D721Med (cell line): Measurements from ENCODE around the gene SPECC1L.

Experiments
- DNase-seq: peaks from one replicate; pipeline ENCODE4 v3.0.0; 2011; ENCODE audit warnings: low spot score; ENCODE audit not compliant: insufficient read length
- FAIRE-seq: peaks from 2 replicates; lab custom pipeline; 2011; peaks lifted over from hg19 to GRCh38; lab: Jason Lieb, UNC
- TF ChIP-seq, protein P1 (sequence below): IDR thresholded peaks from 2 replicates; pipeline ENCODE4 v1.5.1; 2012; ENCODE audit warnings: mild to moderate bottlenecking, control low read depth; ENCODE audit not compliant: insufficient read depth; ENCODE audit errors: missing control alignments

The SPECC1L gene

DNA sequence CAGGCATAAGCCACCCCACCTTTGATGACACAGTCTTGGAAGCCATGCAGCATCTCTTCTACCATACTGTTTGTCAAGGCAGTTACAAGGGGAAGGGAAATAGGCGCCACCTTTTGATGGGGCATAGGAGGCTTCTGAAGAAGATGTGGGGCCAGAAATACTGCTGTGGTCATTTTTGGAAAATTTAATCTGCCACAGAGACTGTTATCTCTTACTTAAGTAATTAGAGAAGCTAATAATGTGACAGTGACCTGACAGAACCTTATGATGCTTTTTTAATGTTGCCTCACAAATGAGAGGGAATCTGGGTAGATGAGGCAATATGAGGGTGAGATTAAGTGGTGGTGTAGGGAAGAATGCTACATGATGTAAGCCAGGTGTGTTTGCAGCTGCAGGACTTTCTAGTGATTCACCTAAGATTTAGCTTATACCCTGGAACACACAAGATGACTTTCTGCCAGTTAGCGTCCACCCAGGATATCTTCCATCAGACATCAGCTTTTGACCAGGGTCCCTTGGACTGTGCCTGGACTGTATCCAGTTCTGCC, 122.5 kb downstream of the SPECC1L start:
- DNase-seq: no peak
- no peak for FAIRE-seq
- TF ChIP-seq, protein P1, sequence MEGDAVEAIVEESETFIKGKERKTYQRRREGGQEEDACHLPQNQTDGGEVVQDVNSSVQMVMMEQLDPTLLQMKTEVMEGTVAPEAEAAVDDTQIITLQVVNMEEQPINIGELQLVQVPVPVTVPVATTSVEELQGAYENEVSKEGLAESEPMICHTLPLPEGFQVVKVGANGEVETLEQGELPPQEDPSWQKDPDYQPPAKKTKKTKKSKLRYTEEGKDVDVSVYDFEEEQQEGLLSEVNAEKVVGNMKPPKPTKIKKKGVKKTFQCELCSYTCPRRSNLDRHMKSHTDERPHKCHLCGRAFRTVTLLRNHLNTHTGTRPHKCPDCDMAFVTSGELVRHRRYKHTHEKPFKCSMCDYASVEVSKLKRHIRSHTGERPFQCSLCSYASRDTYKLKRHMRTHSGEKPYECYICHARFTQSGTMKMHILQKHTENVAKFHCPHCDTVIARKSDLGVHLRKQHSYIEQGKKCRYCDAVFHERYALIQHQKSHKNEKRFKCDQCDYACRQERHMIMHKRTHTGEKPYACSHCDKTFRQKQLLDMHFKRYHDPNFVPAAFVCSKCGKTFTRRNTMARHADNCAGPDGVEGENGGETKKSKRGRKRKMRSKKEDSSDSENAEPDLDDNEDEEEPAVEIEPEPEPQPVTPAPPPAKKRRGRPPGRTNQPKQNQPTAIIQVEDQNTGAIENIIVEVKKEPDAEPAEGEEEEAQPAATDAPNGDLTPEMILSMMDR: no peak

DNA sequence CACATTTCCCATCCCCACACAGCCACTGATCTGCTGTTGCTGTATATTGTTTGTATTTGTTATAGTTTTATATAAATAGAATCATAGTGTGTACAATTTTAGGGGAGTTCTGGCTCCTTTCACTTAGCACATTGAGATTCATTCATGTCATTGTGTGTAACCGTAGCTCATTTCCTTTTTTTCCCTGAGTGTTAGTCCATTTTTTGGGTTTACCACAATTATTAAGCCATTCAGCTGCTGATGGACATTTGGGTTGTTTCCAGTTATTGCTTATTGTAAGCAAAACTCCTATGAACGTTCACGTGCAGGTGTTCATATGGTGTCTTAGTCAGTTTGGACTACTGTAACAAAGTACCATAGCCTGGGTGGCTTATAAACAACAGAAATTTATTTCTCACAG, 123.2 kb downstream of the SPECC1L start:
- TF ChIP-seq, protein P1: no peak
- no peak for FAIRE-seq
- DNase-seq: no peak

DNA sequence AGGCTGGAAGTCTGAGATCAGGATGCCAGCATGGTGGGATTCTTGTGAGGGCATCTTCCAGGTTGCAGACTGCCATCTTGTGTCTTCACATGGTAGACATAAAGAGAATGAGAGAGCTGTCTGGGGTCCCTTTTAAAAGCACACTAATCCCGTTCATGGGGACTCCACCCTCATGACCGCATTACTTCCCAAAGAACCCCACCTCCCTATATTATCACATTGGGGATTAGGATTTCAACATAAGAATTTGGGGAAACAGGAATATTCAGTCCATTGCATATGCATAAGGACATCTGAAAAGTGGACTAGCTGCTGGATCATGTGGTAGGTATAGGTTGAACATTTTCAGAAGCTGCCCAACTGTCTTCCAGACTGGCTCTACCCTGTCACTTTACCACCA, 123.6 kb downstream of the SPECC1L start:
- FAIRE-seq (no peak), DNase-seq (no peak)
- TF ChIP-seq, protein P1: no peak

DNA sequence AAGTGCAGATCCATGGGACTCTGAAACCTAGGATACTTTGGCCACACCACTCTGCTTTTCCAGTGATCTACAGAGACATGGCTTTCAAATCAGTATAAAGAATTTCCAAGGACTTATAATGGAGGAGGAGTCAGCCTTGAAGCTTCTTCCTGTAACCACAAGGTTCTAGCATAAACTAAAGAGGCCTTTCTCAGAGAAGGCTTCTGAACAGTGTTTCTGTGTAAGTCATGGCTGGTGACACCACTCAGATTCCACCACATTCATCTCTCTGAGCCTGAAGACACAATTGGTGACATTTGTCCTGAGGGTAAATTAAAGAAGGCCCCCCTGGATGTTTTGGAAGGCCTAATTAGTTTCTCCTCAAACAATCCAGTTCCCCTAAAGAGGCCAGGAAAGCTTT, 127.8 kb downstream of the SPECC1L start:
- DNase-seq (no peak), FAIRE-seq (peak; percentile 46)
- TF ChIP-seq, protein P1: no peak

DNA sequence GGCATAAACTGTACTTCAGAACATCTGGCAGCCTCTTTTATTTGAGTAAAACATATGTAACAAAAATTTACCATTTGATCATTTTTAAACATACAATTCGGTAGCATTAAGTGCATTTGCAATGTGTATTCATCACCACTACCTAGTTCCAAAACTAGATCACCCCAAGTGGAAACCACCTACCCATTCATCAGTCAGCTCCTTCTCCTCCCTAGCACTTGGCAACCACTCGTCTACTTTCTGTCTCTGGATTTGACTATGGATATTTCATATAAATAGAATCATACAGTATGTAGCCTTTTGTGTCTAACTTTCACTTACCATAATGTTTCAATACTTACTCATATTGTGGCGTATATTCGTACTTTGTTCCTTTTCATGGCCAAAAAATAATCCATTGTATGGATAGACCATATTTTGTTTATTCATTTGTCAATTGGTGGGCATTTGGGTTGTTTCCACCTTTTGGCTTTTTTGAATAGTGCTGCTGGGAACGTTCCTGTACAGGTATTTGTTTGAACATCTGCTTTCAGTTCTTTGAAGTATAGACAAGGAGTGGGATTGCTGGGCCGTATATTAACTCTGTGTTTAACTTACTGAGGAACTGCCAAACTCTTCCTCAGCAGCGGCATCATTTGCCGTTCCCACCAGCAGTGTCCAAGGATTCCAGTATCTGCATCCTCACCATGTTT, 129.5 kb downstream of the SPECC1L start:
- FAIRE-seq (no peak), DNase-seq (no peak)
- TF ChIP-seq, protein P1: no peak

DNA sequence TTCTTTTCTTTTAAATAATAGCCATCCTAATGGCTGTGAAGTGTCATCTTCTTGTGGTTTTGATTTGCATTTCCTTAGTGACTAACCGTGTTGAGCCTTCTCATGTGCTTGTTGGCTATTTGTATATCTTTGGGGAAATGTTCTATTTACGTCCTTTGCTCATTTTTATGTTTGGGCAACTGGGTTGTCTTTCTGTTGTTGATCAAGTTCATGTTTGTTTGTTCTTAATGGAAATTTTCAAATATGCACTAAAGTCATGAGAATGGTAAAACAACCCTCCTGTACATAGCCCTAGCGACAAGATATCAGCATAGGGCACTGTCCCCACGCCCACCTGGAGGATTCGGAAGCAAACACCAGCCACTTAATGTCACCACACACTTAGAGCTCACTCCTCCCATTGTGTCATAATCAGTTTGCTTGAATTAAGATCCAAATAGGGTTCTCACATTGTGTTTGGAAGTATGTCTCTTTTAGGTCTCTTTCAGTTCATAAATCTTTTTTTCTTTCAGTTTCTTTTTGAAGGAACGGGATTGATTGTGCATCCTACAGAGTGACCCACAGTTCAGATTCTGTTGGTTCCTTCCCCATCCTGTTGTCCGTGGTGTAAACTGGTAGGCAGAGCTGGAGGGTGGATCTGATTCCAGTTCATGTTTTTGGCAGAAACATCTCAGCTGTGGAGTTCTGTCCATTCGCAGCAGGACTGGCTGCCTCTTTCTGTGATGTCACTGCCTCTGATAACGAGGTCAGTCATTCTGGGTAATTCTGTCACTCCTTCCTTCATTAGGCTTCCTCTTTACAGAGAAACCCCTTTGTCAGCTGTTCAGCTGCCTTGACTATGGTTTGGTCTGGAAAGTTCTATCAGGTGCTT, 130.3 kb downstream of the SPECC1L start:
- DNase-seq (no peak), FAIRE-seq (no peak)
- TF ChIP-seq, protein P1: no peak
